Measurements from ENCODE around the gene PSD4. TPM values are rescaled to one million over a fixed set of nuclear protein-coding genes. Genes with fewer than 3 reads are reported as not detected.

The PSD4 gene
- total RNA-seq, 1 experiment from 2014 or later: 9.6 TPM

GRCh38 chr2:113227698-113228097 lies 53.9 kb downstream of the PSD4 start:
- Mint-ChIP-seq H3K27ac (ENCODE audit: low read depth, unreplicated experiment) (no peak overlapping the region), H3K4me3 (ENCODE audit: unreplicated experiment) (no peak overlapping the region), H3K4me1 (ENCODE audit: insufficient read depth, unreplicated experiment) (peaks cover 7% of the 10 kb centered on the region), H3K9me3 (ENCODE audit: unreplicated experiment) (no peaks in the 10 kb centered on the region), H3K27me3 (ENCODE audit: insufficient read depth, unreplicated experiment) (no peaks in the 10 kb centered on the region), H3K36me3 (ENCODE audit: insufficient read depth, unreplicated experiment) (no peaks in the 10 kb centered on the region)
- DNase-seq (ENCODE audit: unreplicated experiment): no peak
- ChIA-PET CTCF (interaction anchor here (0.9 to 1.7 kb wide), 4 partner anchors 11 to 24 kb away, joined by 3 to 7 read pairs (median 4); no protein-coding TSS in a partner anchor), POLR2A (no interaction called here)
- TF ChIP-seq, protein P1, sequence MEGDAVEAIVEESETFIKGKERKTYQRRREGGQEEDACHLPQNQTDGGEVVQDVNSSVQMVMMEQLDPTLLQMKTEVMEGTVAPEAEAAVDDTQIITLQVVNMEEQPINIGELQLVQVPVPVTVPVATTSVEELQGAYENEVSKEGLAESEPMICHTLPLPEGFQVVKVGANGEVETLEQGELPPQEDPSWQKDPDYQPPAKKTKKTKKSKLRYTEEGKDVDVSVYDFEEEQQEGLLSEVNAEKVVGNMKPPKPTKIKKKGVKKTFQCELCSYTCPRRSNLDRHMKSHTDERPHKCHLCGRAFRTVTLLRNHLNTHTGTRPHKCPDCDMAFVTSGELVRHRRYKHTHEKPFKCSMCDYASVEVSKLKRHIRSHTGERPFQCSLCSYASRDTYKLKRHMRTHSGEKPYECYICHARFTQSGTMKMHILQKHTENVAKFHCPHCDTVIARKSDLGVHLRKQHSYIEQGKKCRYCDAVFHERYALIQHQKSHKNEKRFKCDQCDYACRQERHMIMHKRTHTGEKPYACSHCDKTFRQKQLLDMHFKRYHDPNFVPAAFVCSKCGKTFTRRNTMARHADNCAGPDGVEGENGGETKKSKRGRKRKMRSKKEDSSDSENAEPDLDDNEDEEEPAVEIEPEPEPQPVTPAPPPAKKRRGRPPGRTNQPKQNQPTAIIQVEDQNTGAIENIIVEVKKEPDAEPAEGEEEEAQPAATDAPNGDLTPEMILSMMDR (IDR thresholded peaks at IDR 0.05; ENCODE audit: unreplicated experiment): no peak
- intact Hi-C loops (cut with micrococcal nuclease): no loop called here
- no TSS peak for BruUV-seq (replicated peaks)

DNA sequence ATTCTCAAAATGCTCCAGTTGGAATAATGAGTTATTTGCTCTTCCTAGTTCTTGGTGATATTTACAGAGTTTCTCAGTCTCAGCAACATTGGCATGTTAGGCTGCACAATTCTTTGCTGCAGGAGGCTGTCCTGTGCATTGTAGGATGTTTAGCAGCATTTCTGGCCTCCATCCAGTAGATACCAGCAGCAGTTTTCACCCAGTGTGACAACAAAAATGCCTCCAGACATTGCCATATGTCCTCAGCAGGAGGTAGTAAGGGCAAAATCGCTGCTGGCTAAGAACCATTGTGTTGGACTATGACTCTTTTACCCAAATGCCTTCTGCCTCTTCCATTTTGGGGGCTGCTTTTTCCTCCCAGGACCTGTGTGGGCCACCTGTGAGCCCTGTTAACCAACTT lies 54.6 kb downstream of the PSD4 start:
- Mint-ChIP-seq H3K9me3 (ENCODE audit: unreplicated experiment) (no peaks in the 10 kb centered on the region), H3K4me3 (ENCODE audit: unreplicated experiment) (no peak overlapping the region), H3K27ac (ENCODE audit: low read depth, unreplicated experiment) (no peak overlapping the region), H3K36me3 (ENCODE audit: insufficient read depth, unreplicated experiment) (peaks cover 7% of the 10 kb centered on the region), H3K27me3 (ENCODE audit: insufficient read depth, unreplicated experiment) (no peaks in the 10 kb centered on the region), H3K4me1 (ENCODE audit: insufficient read depth, unreplicated experiment) (peaks cover 14% of the 10 kb centered on the region)
- CTCF ChIA-PET: interaction anchor here (0.9 to 1.5 kb wide), 2 partner anchors 17 to 24 kb away, joined by 3 to 7 read pairs; no protein-coding TSS in a partner anchor
- BruUV-seq (replicated peaks): no TSS peak
- POLR2A ChIA-PET: no interaction called here
- intact Hi-C loops (cut with micrococcal nuclease): no loop called here
- no peak for DNase-seq (ENCODE audit: unreplicated experiment)
- TF ChIP-seq, protein P1 (IDR thresholded peaks at IDR 0.05; ENCODE audit: unreplicated experiment): no peak

GRCh38 chr2:113228991-113229716 lies 55.4 kb downstream of the PSD4 start:
- Mint-ChIP-seq H3K27me3 (ENCODE audit: insufficient read depth, unreplicated experiment) (no peaks in the 10 kb centered on the region), H3K9me3 (ENCODE audit: unreplicated experiment) (no peaks in the 10 kb centered on the region), H3K4me1 (ENCODE audit: insufficient read depth, unreplicated experiment) (peaks cover 14% of the 10 kb centered on the region), H3K4me3 (ENCODE audit: unreplicated experiment) (no peak overlapping the region), H3K27ac (ENCODE audit: low read depth, unreplicated experiment) (no peak overlapping the region), H3K36me3 (ENCODE audit: insufficient read depth, unreplicated experiment) (peaks cover 7% of the 10 kb centered on the region)
- CTCF ChIA-PET: interaction anchor here (0.9 to 1.7 kb wide), 4 partner anchors 25 to 149 kb away, joined by 3 to 6 read pairs (median 4); no protein-coding TSS in a partner anchor
- TF ChIP-seq, protein P1 (IDR thresholded peaks at IDR 0.05; ENCODE audit: unreplicated experiment): no peak
- intact Hi-C loops (cut with micrococcal nuclease): no loop called here
- BruUV-seq (replicated peaks): no TSS peak
- POLR2A ChIA-PET: interaction anchor here (1.0 kb wide), 1 partner anchor 9 kb away, joined by 3 read pairs; no protein-coding TSS in a partner anchor
- DNase-seq (ENCODE audit: unreplicated experiment): no peak

- no TSS peak for BruUV-seq (replicated peaks)
- POLR2A ChIA-PET: interaction anchor here (1.0 to 1.5 kb wide), 2 partner anchors 10 to 31 kb away, joined by 3 to 4 read pairs; no protein-coding TSS in a partner anchor
- TF ChIP-seq, protein P1 (IDR thresholded peaks at IDR 0.05; ENCODE audit: unreplicated experiment): no peak
- intact Hi-C loops (cut with micrococcal nuclease): no loop called here
- H3K36me3 Mint-ChIP-seq (ENCODE audit: insufficient read depth, unreplicated experiment): peaks cover 7% of the 10 kb centered on the region
- H3K4me3 Mint-ChIP-seq (ENCODE audit: unreplicated experiment): no peak overlapping the region
- H3K4me1 Mint-ChIP-seq (ENCODE audit: insufficient read depth, unreplicated experiment): peaks cover 14% of the 10 kb centered on the region
- H3K27me3 Mint-ChIP-seq (ENCODE audit: insufficient read depth, unreplicated experiment): no peaks in the 10 kb centered on the region
- CTCF ChIA-PET: interaction anchor here (0.9 to 1.7 kb wide), 5 partner anchors 18 to 150 kb away, joined by 3 to 6 read pairs (median 4); no protein-coding TSS in a partner anchor
- peak overlapping the region; percentile 63 for H3K27ac Mint-ChIP-seq (ENCODE audit: low read depth, unreplicated experiment)
- DNase-seq (ENCODE audit: unreplicated experiment): no peak
- no peaks in the 10 kb centered on the region for H3K9me3 Mint-ChIP-seq (ENCODE audit: unreplicated experiment)
These were observed 56.0 kb downstream of the PSD4 start for GRCh38 chr2:113229795-113230194.
